DND-41 (cell line): ENCODE data around the gene CLCC1.

Source experiments
- ATAC-seq: fragments of 200-7000 bp; cut with Tn5 transposase; 3 replicates; pipeline ENCODE4 v1.9.1; 2021; ENCODE audit warnings: low read depth; ENCODE audit not compliant: insufficient read depth
- DNase-seq: peaks from one replicate; pipeline ENCODE4 v3.0.0-alpha.2; 2020
- H2AFZ ChIP-seq: 2 replicates; pipeline ENCODE4 v1.6.0; 2012; ENCODE audit warnings: low read depth, low read length
- H3K27ac ChIP-seq: 2 replicates; pipeline ENCODE4 v1.5.1; 2012; ENCODE audit warnings: low read length, inconsistent platforms
- H3K27me3 ChIP-seq: fragments of 200-600 bp; sonication (generic); 2 replicates; pipeline ENCODE4 v1.6.0; 2012; ENCODE audit warnings: low read length, mild to moderate bottlenecking, inconsistent platforms; ENCODE audit not compliant: insufficient read depth, poor library complexity
- H3K36me3 ChIP-seq: 2 replicates; pipeline ENCODE4 v1.5.1; 2012; ENCODE audit warnings: low read length, inconsistent platforms; ENCODE audit not compliant: insufficient read depth
- H3K4me1 ChIP-seq: 2 replicates; pipeline ENCODE4 v1.5.1; 2012; ENCODE audit warnings: mild to moderate bottlenecking, low read length; ENCODE audit not compliant: insufficient read depth
- H3K4me2 ChIP-seq: 2 replicates; pipeline ENCODE4 v1.6.0; 2012; ENCODE audit warnings: mild to moderate bottlenecking, moderate library complexity, low read length, inconsistent platforms; ENCODE audit not compliant: insufficient read depth
- H3K4me3 ChIP-seq, 2 experiments: fragments of 200-600 bp in 1 of 2; shearing (Covaris generic) in 1 of 2; 2 replicates each; pipeline ENCODE4 v1.5.1; 2012 to 2016; ENCODE audit warnings: inconsistent platforms in 2 of 2, low read length in 2 of 2, mild to moderate bottlenecking in 2 of 2, low read depth in 1 of 2, moderate library complexity in 1 of 2
- H3K79me2 ChIP-seq: 2 replicates; pipeline ENCODE4 v1.6.0; 2012; ENCODE audit warnings: low read length, inconsistent platforms; ENCODE audit not compliant: insufficient read depth
- H3K9ac ChIP-seq: 2 replicates; pipeline ENCODE4 v1.6.0; 2012; ENCODE audit warnings: low read depth, mild to moderate bottlenecking, inconsistent platforms, low read length, moderate library complexity
- H3K9me3 ChIP-seq: 2 replicates; pipeline ENCODE4 v1.5.1; 2012; ENCODE audit warnings: low read length, moderate library complexity, mild to moderate bottlenecking, inconsistent platforms; ENCODE audit not compliant: insufficient read depth, severe bottlenecking
- H4K20me1 ChIP-seq: 2 replicates; pipeline ENCODE4 v1.6.0; 2012; ENCODE audit warnings: low read length; ENCODE audit not compliant: insufficient read depth
- CTCF ChIP-seq: IDR thresholded peaks from 2 replicates; pipeline ENCODE4 v1.5.1; 2012; ENCODE audit warnings: borderline replicate concordance, low read length, moderate library complexity, mild to moderate bottlenecking; ENCODE audit not compliant: poor library complexity, severe bottlenecking; ENCODE audit errors: extremely low read depth
- EZH2 ChIP-seq: IDR thresholded peaks from 3 replicates; pipeline ENCODE4 v1.6.1; 2012; ENCODE audit warnings: borderline replicate concordance, low read depth, mild to moderate bottlenecking, moderate library complexity, low read length, inconsistent platforms; ENCODE audit not compliant: severe bottlenecking

The CLCC1 gene

GRCh38 chr1:108955881-108956280 is 7.4 kb downstream of the CLCC1 start:
- H3K79me2 ChIP-seq = no peaks in the 10 kb centered on the region
- peaks cover 28% of the 10 kb centered on the region for H3K27me3 ChIP-seq
- peaks cover 61% of the 10 kb centered on the region for H4K20me1 ChIP-seq

GRCh38 chr1:108955111-108955510 is 8.2 kb downstream of the CLCC1 start:
- Histone ChIP-seq H3K79me2 (no peaks in the 10 kb centered on the region), H3K4me3 (no peak overlapping the region), H3K36me3 (no peaks in the 10 kb centered on the region), H3K4me1 (peaks cover 8% of the 10 kb centered on the region), H3K9ac (no peak overlapping the region), H3K27me3 (peaks cover 20% of the 10 kb centered on the region), H3K4me2 (no peak overlapping the region), H4K20me1 (peaks cover 57% of the 10 kb centered on the region), H2AFZ (no peak overlapping the region), H3K27ac (no peak overlapping the region), H3K9me3 (no peaks in the 10 kb centered on the region)
- DNase-seq (no peak), ATAC-seq (no peak)
- TF ChIP-seq CTCF (no peak), EZH2 (no peak)

More at GRCh38 chr1:108955881-108956280, 7.4 kb downstream of the CLCC1 start:
- H3K4me2 ChIP-seq = no peak overlapping the region
- ATAC-seq (no peak), DNase-seq (no peak)
- TF ChIP-seq EZH2 (no peak), CTCF (no peak)
- H2AFZ ChIP-seq = no peak overlapping the region
- H3K27ac ChIP-seq = no peak overlapping the region
- H3K4me1 ChIP-seq = peaks cover 8% of the 10 kb centered on the region
- H3K4me3 ChIP-seq = no peak overlapping the region
- no peak overlapping the region for H3K9ac ChIP-seq
- no peaks in the 10 kb centered on the region for H3K36me3 ChIP-seq
- H3K9me3 ChIP-seq = no peaks in the 10 kb centered on the region

- H3K4me2 ChIP-seq = no peak overlapping the region
- H3K79me2 ChIP-seq = no peaks in the 10 kb centered on the region
- DNase-seq (no peak), ATAC-seq (no peak)
- peaks cover 8% of the 10 kb centered on the region for H3K4me1 ChIP-seq
- peaks cover 20% of the 10 kb centered on the region for H3K27me3 ChIP-seq
- H4K20me1 ChIP-seq = peaks cover 53% of the 10 kb centered on the region
- no peaks in the 10 kb centered on the region for H3K9me3 ChIP-seq
- H3K36me3 ChIP-seq = no peaks in the 10 kb centered on the region
- TF ChIP-seq EZH2 (no peak), CTCF (no peak)
- no peak overlapping the region for H2AFZ ChIP-seq
- no peak overlapping the region for H3K27ac ChIP-seq
- no peak overlapping the region for H3K4me3 ChIP-seq
- no peak overlapping the region for H3K9ac ChIP-seq
Measured at GRCh38 chr1:108953452-108953851, 9.8 kb downstream of the CLCC1 start.

GRCh38 chr1:108951242-108951641 is 12.0 kb downstream of the CLCC1 start:
- H3K4me3 ChIP-seq = no peak overlapping the region
- no peaks in the 10 kb centered on the region for H3K9me3 ChIP-seq
- no peaks in the 10 kb centered on the region for H3K36me3 ChIP-seq
- peaks cover 43% of the 10 kb centered on the region for H4K20me1 ChIP-seq
- H3K9ac ChIP-seq = no peak overlapping the region
- DNase-seq = no peak
- peaks cover 17% of the 10 kb centered on the region for H3K27me3 ChIP-seq
- no peak for ATAC-seq
- TF ChIP-seq CTCF = no peak
- TF ChIP-seq EZH2 = no peak
- no peaks in the 10 kb centered on the region for H3K79me2 ChIP-seq
- no peak overlapping the region for H3K4me2 ChIP-seq
- no peak overlapping the region for H2AFZ ChIP-seq
- H3K4me1 ChIP-seq = no peaks in the 10 kb centered on the region
- H3K27ac ChIP-seq = no peak overlapping the region
